ENCODE measurements around the gene TMCO4. TPM values are rescaled to one million over a fixed set of nuclear protein-coding genes. Genes with fewer than 3 reads are reported as not detected.

The TMCO4 gene
- total and polyA plus RNA-seq, 2 of the 4 experiments (the other 2 are of a cell fraction): 7.3 to 8.6 TPM

DNA sequence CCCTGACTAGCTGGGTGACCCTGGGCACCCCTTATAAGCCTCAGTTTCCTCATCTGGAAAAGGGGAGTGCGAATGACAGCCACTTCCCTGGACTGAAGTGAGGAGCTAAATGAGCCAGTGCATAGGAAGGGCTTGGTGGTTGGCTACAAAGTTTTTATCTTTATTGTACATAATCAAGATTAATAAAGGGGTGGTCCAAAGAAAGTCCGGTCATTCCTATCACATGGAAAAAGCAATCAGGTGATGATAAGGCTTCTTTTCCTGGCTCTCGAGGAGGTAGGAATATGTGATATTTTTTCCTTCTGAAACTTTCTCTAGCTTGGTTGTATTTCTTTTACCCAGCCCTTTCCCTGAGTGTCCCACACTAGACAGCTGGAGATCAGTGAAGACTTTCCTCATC lies 56.5 kb downstream of the TMCO4 start:
- H4K20me1 ChIP-seq (ENCODE audit: insufficient read depth, low read length): no peaks in the 10 kb centered on the region
- ATAC-seq (ENCODE audit: low read depth) (no peak), DNase-seq (no peak)
- no peak overlapping the region for H4K8ac ChIP-seq (ENCODE audit: low read depth in 2 of 2, low read length in 2 of 2)
- H4K5ac ChIP-seq (ENCODE audit: low read depth, low read length): no peak overlapping the region
- no peak overlapping the region for H2BK15ac ChIP-seq (ENCODE audit: low read depth, low read length)
- no peak overlapping the region for H3K9ac ChIP-seq (ENCODE audit: low read depth, low read length)
- no peak overlapping the region for H3K4me2 ChIP-seq (ENCODE audit: low read depth, low read length)
- H3K36me3 ChIP-seq (ENCODE audit: control insufficient read depth, insufficient read depth, low read length): peaks cover 20% of the 10 kb centered on the region
- no peak overlapping the region for H2AK9ac ChIP-seq (replicated peaks; ENCODE audit: low read depth, low read length, poor library complexity)
- H3K27ac ChIP-seq (ENCODE audit: insufficient read depth, low read length): no peak overlapping the region
- no peak overlapping the region for H3K23ac ChIP-seq (ENCODE audit: low read depth, low read length)
- no peak overlapping the region for H2AK5ac ChIP-seq (ENCODE audit: low read depth, low read length)
- no peak overlapping the region for H2BK5ac ChIP-seq (ENCODE audit: low read depth, low read length, poor library complexity, severe bottlenecking)
- H3K18ac ChIP-seq (ENCODE audit: low read depth, low read length): no peak overlapping the region
- H2BK120ac ChIP-seq (ENCODE audit: low read depth, low read length): no peak overlapping the region
- no peak overlapping the region for H3K14ac ChIP-seq (replicated peaks; ENCODE audit: low read depth, low read length)
- no peak overlapping the region for H3K4me3 ChIP-seq (ENCODE audit: insufficient read depth, low read depth, low read length)
- H3K56ac ChIP-seq (ENCODE audit: extremely low read depth, insufficient read depth, low read length): no peak overlapping the region
- intact Hi-C loops (cut with micrococcal nuclease) (no loop called here), dilution Hi-C loops (cut with HindIII; ENCODE audit: low sequenced_read_pairs, unreplicated experiment) (no loop called here), in situ Hi-C loops (cut with MboI; ENCODE audit: low sequenced_read_pairs) (no loop called here)
- ChIA-PET CTCF (no interaction called here), POLR2A (ENCODE audit: unreplicated experiment) (no interaction called here)
- no peaks in the 10 kb centered on the region for H3K4me1 ChIP-seq (ENCODE audit: control insufficient read depth, insufficient read depth, low read length)
- BruUV-seq (replicated peaks): no TSS peak
- H3K79me1 ChIP-seq (ENCODE audit: low read depth in 1 of 2, low read length in 2 of 2): no peaks in the 10 kb centered on the region
- no peak for TF ChIP-seq MXI1 (IDR thresholded peaks at IDR 0.05; ENCODE audit: borderline replicate concordance, low read depth, low read length)
- TF ChIP-seq MAZ (IDR thresholded peaks at IDR 0.05; ENCODE audit: borderline replicate concordance, low read depth, low read length): no peak
- TF ChIP-seq NFE2L2 (IDR thresholded peaks at IDR 0.05; ENCODE audit: low read depth, low read length): no peak
- TF ChIP-seq RAD21 (IDR thresholded peaks at IDR 0.05; ENCODE audit: low read length): no peak
- TF ChIP-seq, protein P1, sequence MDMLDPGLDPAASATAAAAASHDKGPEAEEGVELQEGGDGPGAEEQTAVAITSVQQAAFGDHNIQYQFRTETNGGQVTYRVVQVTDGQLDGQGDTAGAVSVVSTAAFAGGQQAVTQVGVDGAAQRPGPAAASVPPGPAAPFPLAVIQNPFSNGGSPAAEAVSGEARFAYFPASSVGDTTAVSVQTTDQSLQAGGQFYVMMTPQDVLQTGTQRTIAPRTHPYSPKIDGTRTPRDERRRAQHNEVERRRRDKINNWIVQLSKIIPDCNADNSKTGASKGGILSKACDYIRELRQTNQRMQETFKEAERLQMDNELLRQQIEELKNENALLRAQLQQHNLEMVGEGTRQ (IDR thresholded peaks at IDR 0.05; ENCODE audit: low read depth, low read length): no peak
- no peak for TF ChIP-seq CHD1 (IDR thresholded peaks at IDR 0.05; ENCODE audit: low read depth, low read length)
- no peak for TF ChIP-seq MAFK (IDR thresholded peaks at IDR 0.05; ENCODE audit: low read depth, low read length)
- TF ChIP-seq POLR2A (IDR thresholded peaks at IDR 0.05; ENCODE audit: low read depth, low read length): no peak
- no peak for TF ChIP-seq FOS (IDR thresholded peaks at IDR 0.05; ENCODE audit: low read depth, low read length)
- no peak for TF ChIP-seq BHLHE40 (IDR thresholded peaks at IDR 0.05; ENCODE audit: low read depth, low read length)
- TF ChIP-seq, protein P2, sequence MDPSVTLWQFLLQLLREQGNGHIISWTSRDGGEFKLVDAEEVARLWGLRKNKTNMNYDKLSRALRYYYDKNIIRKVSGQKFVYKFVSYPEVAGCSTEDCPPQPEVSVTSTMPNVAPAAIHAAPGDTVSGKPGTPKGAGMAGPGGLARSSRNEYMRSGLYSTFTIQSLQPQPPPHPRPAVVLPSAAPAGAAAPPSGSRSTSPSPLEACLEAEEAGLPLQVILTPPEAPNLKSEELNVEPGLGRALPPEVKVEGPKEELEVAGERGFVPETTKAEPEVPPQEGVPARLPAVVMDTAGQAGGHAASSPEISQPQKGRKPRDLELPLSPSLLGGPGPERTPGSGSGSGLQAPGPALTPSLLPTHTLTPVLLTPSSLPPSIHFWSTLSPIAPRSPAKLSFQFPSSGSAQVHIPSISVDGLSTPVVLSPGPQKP (IDR thresholded peaks at IDR 0.05; ENCODE audit: borderline replicate concordance, low read depth, low read length): no peak
- TF ChIP-seq CTCF (conservative IDR thresholded peaks at IDR 0.05; ENCODE audit: low read depth, low read length): no peak
- no peak for TF ChIP-seq RCOR1 (IDR thresholded peaks at IDR 0.05; ENCODE audit: insufficient replicate concordance, low read length)
- no peak for TF ChIP-seq RFX5 (IDR thresholded peaks at IDR 0.05; ENCODE audit: low read depth, low read length)
- no peak for TF ChIP-seq CEBPB (IDR thresholded peaks at IDR 0.05; ENCODE audit: low read depth, low read length)
- TF ChIP-seq SMC3 (IDR thresholded peaks at IDR 0.05; ENCODE audit: low read depth, low read length): no peak
- H3K9me1 ChIP-seq (ENCODE audit: insufficient read depth, low read length): peaks cover 8% of the 10 kb centered on the region; the same call in 1 of the 2 replicates
- H3K4ac ChIP-seq (ENCODE audit: low read depth, low read length): no peak overlapping the region
- H4K91ac ChIP-seq (ENCODE audit: insufficient read depth, low read depth, low read length): no peak overlapping the region
- no peaks in the 10 kb centered on the region for H3K9me3 ChIP-seq (ENCODE audit: control insufficient read depth, insufficient read depth, low read length)
- WGBS, 2 experiments (ENCODE audit: extremely low coverage in 2 of 2, insufficient read length in 1 of 2): no CpG with 5 or more reads among the region's 3 CpGs
- no peak overlapping the region for H2AFZ ChIP-seq (replicated peaks; ENCODE audit: low read length, poor library complexity)
- no peaks in the 10 kb centered on the region for H3K27me3 ChIP-seq (ENCODE audit: control insufficient read depth, insufficient read depth, low read length)
- H2BK20ac ChIP-seq (ENCODE audit: low read depth, low read length): no peak overlapping the region
